ENCODE results near the gene HHATL. TPM values are rescaled to one million over a fixed set of nuclear protein-coding genes. Genes with fewer than 3 reads are reported as not detected.

The HHATL gene
- total RNA-seq, 1 experiment from 2014 or later = 0.92 TPM

GRCh38 chr3:42732829-42733459 is 30.3 kb upstream of the HHATL start:
- Mint-ChIP-seq H3K4me1 (peaks cover 48% of the 10 kb centered on the region), H3K36me3 (no peaks in the 10 kb centered on the region), H3K27ac (no peak overlapping the region), H3K27me3 (ENCODE audit: low read depth) (peaks cover 11% of the 10 kb centered on the region; the same call in 1 of the 2 replicates), H3K4me3 (no peak overlapping the region), H3K9me3 (peaks cover 5% of the 10 kb centered on the region; the same call in 1 of the 2 replicates)
- no peak for TF ChIP-seq MYBL2 (CRISPR knock-in tag; IDR thresholded peaks at IDR 0.05)
- TF ChIP-seq FOXK1 (CRISPR knock-in tag; IDR thresholded peaks at IDR 0.05) = no peak
- TF ChIP-seq NFYB (CRISPR knock-in tag; conservative IDR thresholded peaks at IDR 0.05; ENCODE audit: low read depth) = no peak
- no peak for TF ChIP-seq CBFB (CRISPR knock-in tag; IDR thresholded peaks at IDR 0.05; ENCODE audit: low read depth)
- TF ChIP-seq TEAD1 (CRISPR knock-in tag; IDR thresholded peaks at IDR 0.05) = no peak
- TF ChIP-seq PRRX2 (CRISPR knock-in tag; IDR thresholded peaks at IDR 0.05) = no peak
- TF ChIP-seq ZNF317 (CRISPR knock-in tag; IDR thresholded peaks at IDR 0.05; ENCODE audit: borderline replicate concordance, low read depth) = no peak
- peak; percentile 21 for ATAC-seq
- no peak for DNase-seq (ENCODE audit: low spot score)
- ChIA-PET CTCF (interaction anchor here (1.0 to 2.1 kb wide), 6 partner anchors 12 to 150 kb away, joined by 3 to 16 read pairs (median 6); no protein-coding TSS in a partner anchor), POLR2A (no interaction called here)

GRCh38 chr3:42732196-42732828 is 29.7 kb upstream of the HHATL start:
- H3K27me3 Mint-ChIP-seq (ENCODE audit: low read depth) = peaks cover 11% of the 10 kb centered on the region; the same call in 1 of the 2 replicates
- TF ChIP-seq CBFB (CRISPR knock-in tag; IDR thresholded peaks at IDR 0.05; ENCODE audit: low read depth) (no peak), ARID4B (CRISPR knock-in tag; IDR thresholded peaks at IDR 0.05; ENCODE audit: borderline replicate concordance) (no peak), ZSCAN18 (CRISPR knock-in tag; IDR thresholded peaks at IDR 0.05) (no peak), KAT7 (CRISPR knock-in tag; IDR thresholded peaks at IDR 0.05; ENCODE audit: borderline replicate concordance) (no peak), GABPB1 (CRISPR knock-in tag; IDR thresholded peaks at IDR 0.05) (0 out of 2 replicates have a peak, but pooled peaks have one; percentile 30)
- no peak overlapping the region for H3K27ac Mint-ChIP-seq
- H3K36me3 Mint-ChIP-seq = no peaks in the 10 kb centered on the region
- H3K9me3 Mint-ChIP-seq = peaks cover 5% of the 10 kb centered on the region; the same call in 1 of the 2 replicates
- CTCF ChIA-PET = interaction anchor here (1.3 to 2.1 kb wide), 5 partner anchors 12 to 20 kb away, joined by 4 to 16 read pairs (median 7); no protein-coding TSS in a partner anchor
- ATAC-seq (no peak), DNase-seq (ENCODE audit: low spot score) (no peak)
- peaks cover 54% of the 10 kb centered on the region for H3K4me1 Mint-ChIP-seq
- POLR2A ChIA-PET = no interaction called here
- no peak overlapping the region for H3K4me3 Mint-ChIP-seq

- H3K27me3 Mint-ChIP-seq (ENCODE audit: low read depth) = peaks cover 11% of the 10 kb centered on the region; the same call in 1 of the 2 replicates
- H3K4me3 Mint-ChIP-seq = no peak overlapping the region
- no peak for ATAC-seq
- H3K27ac Mint-ChIP-seq = no peak overlapping the region
- DNase-seq (ENCODE audit: low spot score) = no peak
- no peaks in the 10 kb centered on the region for H3K36me3 Mint-ChIP-seq
- ChIA-PET POLR2A (no interaction called here), CTCF (interaction anchor here (1.4 kb wide), 1 partner anchor 18 kb away, joined by 6 read pairs; no protein-coding TSS in a partner anchor)
- H3K4me1 Mint-ChIP-seq = peaks cover 53% of the 10 kb centered on the region
- peaks cover 5% of the 10 kb centered on the region; the same call in 1 of the 2 replicates for H3K9me3 Mint-ChIP-seq
- TF ChIP-seq CDX4 (CRISPR knock-in tag; IDR thresholded peaks at IDR 0.05; ENCODE audit: borderline replicate concordance) (no peak), ZNF512 (CRISPR knock-in tag; IDR thresholded peaks at IDR 0.05; ENCODE audit: borderline replicate concordance) (no peak), STAT6 (CRISPR knock-in tag; conservative IDR thresholded peaks at IDR 0.05; ENCODE audit: low read depth) (no peak), USF1 (CRISPR knock-in tag; IDR thresholded peaks at IDR 0.05) (no peak)
Observed at GRCh38 chr3:42731476-42732195, 29.0 kb upstream of the HHATL start.
